ENCODE measurements around the gene IL15. TPM values are rescaled to one million over a fixed set of nuclear protein-coding genes. Genes with fewer than 3 reads are reported as not detected.

Gene IL15
- total RNA-seq, result 1 to 10 TPM; 1.1 to 1.3 TPM

GRCh38 chr4:141636082-141636770 is at the start of gene IL15:
TSS of gene IL15 (plus strand) at chr4:141636583. CDS start at chr4:141719465, 82,882 bp downstream.

Data from activated naive CD4-positive, alpha-beta T cell treated with anti-CD3 and anti-CD28 coated beads, Interleukin-2, amount 10 ng/mL, durations not matched to agents 5 hours and 36 hours (primary cell).